NCI-H128 (cell line): ENCODE measurements around the gene KCNG1.

Source experiments
- DNase-seq: peaks from one replicate; lab custom pipeline; 2025; ENCODE audit not compliant: unreplicated experiment; lab: John Stamatoyannopoulos, UW

Gene KCNG1

DNA sequence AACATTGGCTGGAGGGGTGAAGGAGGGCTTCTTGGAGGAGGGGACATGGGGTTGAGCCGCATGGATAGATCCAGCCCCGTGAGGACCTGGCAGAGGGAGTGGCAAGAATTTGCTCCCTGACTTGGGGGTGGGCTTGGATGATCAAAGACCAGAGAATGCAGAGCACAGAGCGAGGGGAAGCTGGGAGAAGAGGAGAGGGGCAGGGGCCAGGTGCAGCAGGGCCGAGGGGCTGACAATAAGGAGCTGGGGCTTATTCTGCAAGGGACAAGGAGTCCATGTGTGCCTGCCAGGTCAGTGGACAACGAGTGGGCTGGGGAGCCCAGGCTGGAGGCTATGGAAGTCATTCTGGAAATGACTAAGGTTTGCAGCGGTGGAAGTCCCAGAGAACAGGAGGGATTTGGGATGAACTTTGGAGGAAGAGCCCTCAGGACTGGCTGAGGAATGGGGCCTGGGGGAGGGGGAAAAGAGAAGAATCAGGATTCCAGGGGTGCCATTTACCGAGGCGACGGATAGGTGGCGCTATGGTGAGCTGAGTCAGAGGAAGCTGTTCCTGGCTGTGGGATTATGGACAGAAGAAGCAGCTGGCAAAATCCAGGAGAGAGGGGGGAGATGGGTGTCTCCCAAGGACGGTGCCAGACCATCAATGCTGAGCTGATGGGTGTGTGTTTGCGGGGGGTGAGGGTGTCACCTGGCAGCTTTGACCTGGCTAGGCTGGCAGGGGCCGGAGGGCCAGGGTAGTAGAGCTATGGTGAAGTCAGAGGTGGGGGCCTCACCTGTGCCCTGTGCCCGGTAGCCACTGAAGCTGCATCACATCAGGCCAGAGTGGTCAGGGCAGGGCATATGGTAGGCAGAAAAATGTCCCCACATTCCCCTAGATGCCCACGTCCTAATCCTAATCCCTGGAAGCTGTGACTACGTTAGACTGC, 7.8 kb downstream of the KCNG1 start:
- DNase-seq = no peak

DNA sequence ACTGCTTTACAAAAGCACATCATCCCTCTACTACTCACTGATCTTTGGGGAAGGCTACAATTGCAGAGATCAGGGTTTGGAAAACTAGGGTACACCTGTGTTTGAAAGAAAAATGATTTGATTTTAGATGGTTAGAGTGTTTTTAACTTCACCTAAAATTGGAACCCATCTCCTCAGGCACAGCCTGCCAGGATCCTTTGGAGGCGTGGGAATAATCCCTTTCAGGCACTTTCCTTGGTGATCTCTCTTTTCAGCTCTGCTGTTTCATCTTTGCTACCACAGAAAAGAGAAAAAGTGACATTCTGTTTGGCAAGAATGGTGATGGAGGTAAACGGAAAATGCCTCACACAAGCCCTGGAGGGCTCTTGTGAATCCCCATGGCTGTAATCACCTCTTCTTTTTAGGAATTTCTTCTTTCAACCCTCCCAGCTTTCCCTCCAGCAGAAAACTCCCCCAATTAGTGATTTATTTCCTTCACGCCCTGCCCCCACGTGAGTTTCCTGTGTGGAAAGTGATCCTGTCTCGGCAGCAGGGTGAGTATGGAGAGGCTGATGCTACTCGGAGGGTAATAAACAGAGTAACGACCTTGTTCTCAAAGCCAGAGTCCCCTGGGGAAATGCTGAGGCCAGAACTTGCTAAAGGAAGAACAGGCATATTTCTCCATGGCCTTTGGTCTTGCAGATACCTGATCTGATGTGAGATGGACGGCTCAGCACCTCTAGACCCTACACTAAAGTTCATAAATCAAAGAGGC, 9.2 kb downstream of the KCNG1 start:
- no peak for DNase-seq

DNA sequence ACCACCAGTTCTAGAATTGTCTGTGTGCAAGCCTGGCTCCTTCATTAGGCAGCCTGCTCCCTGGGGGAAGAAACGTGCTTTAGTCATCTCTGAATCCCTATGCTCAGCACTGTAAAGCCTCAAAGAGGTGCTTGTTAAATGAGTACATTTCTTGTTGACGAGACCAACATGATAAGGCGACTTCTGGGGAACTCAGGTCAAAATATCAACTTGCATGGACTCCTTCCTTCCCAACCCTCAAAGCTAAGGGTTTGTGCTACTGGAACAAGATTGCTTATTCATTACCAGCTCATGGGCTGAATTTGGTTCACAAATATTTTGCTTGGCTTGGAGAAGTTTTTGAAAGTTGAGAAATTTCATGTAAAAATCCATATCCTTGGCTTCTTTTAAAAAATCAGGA, 10.6 kb downstream of the KCNG1 start:
- DNase-seq = no peak

DNA sequence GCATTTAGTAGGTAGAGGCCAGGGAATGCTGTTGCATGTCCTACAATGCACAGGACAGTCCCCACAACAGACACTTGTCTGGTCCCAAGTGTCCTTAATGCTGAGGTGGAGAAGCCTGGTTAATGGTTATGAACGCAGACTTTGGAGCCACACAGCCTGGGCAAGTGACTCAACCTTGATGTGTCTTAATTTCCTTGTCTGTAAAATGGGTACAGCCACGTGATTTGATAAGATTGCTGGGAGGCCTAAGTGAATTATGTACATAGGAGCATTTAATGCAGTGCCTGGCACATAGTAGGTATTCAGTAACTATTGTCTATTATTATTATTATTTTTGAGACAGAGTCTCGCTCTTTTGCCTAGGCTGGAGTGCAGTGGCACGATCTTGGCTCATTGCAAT, 11.4 kb downstream of the KCNG1 start:
- DNase-seq = no peak

DNA sequence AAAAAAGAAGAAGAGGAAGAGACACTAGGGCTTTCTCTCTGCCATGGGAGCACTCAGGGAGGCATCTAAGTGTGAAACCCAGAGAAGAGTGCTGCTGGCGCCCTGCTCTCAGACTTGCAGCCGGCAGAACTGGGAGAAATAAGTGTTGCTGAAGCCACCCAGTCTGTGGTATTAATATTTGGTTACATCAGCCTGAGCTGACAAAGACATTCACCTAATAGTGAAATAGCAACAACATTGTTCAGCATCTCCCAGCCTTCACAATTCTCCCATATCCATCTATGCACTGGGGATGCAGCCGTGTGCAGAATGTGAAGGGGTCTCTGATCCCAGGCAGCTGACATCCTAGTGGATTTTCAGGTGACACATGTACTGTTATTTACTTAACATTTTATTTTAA, 12.0 kb downstream of the KCNG1 start:
- no peak for DNase-seq

DNA sequence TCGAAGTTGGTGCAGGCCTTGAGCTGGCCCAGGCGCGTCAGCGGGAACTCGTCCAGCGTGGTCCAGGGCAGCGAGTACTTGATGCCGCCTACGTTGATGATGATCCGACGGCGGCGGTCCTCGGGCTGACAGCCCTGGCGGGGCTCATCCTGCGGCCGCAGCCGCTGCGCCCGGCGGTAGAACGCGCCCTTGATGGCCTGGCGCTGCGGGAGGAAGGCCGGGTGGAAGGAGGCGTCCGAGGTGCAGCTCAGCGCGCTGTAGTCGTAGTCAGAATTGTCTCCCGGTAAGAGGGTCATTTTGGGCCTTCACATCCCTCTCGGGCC, 12.9 kb downstream of the KCNG1 start:
- no peak for DNase-seq

DNA sequence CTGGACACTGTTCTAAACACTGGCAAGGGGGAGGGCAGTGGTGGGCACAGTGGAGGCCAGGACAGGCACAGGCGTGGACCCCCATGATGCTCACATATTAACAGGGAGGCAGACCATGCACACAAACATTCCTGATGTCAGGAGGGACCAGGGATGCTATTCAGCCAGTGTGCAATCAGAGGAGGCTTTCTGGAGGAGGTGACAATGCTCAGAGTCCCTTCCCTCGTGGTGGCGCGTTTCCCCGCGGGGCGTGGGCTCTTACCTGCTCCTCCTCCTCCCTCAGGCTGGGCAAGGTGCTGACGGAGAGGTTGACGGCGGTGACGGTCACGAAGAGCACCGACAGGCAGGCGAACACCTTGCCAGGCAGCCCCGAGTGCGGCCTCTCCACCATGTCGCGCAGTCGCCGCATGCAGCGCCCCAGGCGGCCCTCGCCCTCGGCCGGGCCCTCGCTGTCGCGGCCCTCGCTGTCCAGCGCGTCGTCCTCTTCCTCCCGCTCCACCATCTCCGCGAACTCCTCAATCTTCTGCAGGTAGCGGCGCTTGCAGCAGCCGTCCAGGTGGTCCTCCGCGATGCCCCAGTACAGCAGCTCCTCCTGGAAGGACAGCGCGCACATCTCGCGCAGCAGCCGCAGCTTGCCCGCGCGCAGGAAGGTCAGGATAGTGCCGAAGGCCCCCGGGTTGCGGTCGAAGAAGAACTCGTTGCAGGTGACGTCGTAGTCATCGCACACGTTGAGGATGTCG, 13.4 kb downstream of the KCNG1 start:
- DNase-seq = no peak

DNA sequence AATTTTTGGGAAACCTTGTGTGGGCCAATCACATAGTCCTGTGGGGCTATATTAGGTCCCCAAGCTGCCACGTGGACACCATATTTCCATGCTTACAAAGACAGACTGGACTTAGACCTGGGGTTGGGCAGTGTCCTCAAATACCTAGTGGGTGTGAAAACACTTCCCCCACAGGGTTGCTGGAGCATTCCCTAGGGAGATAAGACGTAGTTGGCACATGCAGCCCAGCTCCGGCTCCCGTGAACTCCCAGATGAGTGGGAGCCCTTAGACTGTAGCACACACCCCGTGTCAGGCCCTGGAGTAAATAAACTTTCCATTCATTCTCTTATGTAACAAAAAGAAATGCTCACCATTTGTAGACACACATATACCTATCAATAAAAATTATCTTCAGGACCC, 14.2 kb downstream of the KCNG1 start:
- no peak for DNase-seq

DNA sequence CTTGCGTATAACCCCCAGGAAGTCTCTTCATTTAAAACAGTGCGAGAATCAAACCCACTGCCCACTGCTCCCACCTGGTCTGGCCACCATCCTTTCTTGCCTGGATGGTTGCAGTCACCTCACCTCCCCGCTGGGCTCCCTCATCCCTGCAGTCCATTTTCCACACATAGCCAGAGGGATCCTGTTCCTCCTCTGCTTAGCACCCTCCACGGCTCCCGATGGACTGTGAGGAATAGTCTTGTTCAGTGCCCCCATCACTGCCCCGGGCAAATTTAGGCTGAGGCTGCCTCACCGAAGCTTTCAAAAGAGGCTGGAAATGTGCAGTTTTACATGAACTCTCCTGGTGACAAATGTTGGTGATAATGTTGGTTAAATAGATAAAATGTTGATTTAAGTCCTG, 17.7 kb downstream of the KCNG1 start:
- DNase-seq = no peak

DNA sequence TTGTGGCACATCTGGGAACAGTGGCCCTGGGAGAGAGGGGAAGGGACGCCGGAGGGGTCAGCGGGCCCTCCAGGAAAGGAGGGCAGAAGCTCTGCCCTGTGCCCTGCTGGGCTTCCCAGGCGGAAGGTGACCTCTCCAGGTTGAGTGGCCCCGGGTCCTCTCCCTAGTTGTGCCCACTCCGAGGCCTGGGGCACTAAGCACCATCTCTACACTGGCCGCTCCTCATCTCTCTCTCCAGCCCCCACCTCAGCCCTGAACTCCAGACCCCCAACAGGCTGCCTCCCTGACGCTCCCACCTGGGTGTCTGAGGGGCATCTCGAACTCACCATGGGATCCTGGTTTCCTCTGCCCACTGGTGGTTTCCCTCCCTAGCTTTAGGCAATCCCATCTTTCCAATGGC, 18.1 kb downstream of the KCNG1 start:
- no peak for DNase-seq

DNA sequence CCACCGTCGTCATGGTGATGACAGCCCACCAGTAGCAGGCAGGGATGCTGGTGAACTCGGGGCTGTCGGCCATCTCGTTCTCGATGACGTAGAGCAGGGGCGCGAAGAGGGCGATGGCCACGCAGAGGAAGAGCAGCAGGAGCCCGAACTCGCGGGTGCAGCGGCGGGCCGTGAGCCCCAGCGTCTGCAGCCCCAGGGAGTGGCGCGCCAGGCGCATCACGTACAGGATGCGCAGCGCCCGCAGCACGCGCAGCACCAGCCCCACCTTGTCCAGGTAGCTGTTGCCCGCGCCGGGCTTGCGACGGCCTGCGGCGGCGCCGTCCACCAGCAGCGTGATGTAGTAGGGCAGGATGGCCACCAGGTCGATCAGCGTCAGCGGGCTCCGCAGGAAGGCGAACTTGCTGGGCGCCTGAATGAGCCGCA, 18.6 kb downstream of the KCNG1 start:
- DNase-seq = no peak

DNA sequence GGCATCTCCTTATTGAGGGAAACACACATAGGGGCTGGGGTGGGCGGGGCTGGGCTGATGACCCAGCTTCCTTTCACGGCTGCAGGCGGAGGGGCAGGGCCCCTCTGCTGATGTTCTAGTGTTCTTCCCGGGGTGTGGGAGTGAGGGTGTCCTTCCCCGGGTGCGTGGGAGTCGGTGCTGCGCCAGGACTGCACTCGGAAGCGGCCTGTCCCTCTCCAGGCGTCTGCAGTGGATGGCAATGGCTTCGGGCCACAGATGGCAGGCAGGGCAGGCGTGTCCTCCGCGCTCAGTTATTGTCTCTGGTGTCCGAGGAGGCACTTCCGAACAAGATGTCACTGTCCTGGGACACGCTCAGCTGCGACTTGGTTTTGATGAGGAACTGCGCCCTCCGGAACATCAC, 19.2 kb downstream of the KCNG1 start:
- no peak for DNase-seq

DNA sequence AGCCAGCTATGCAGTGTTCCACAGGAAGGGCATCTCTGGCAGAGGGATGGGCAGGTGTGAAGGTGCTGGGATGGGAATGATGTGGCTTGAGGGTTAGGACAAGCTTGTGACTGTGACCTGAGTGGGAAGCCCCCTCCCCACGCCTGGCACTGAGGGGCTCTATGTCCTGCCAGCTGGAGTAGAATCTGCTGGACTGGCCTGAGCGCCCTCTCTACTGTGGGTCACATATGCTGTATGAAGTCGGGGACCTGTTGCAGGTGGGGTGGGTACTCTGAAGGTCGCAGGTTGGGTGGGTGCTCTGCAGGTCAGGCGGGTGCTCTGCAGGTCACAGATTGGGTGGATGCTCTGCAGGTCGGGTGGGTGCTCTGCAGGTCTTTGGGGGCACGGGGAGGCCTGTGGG, 20.3 kb downstream of the KCNG1 start:
- DNase-seq = no peak

DNA sequence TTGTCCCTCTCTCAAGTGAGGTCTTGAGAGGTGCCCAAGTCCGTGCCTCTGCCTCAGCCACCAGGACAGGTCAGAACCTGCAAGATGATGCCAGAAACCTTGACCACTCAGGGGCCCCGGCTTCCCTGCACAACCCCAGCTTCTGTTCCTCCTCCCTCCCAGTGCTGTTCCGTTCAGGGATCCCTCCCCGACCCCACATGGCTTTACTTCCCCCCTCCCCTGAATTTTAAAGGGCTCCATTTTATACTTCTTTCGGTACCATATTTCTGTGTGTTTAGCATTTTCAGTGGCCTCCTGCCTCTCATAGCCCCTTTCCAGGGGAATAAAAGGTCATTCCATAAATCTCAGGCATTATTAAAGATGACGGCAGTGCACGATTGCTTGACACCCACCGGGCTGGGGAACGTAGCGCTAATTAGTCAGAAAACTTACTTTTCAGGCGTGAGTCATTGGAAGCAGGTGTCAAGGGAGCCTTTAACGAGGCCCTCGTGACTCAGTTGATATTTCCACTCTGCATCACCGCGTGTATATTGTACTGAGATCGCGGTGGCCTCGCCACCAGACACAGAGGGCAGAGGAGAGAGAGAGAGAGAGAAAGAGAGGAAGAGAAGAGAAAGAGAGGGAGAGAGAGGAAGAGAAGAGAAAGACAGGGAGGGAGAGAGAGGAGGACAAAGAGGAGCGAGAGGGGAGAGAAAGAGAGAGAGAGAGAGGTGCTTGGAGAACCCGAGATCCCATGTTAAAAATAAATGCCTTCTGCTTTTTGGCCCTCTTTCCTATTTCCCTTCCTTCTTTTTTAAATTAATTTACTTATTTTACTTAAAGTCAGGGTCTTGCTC, 21.3 kb downstream of the KCNG1 start:
- no peak for DNase-seq

DNA sequence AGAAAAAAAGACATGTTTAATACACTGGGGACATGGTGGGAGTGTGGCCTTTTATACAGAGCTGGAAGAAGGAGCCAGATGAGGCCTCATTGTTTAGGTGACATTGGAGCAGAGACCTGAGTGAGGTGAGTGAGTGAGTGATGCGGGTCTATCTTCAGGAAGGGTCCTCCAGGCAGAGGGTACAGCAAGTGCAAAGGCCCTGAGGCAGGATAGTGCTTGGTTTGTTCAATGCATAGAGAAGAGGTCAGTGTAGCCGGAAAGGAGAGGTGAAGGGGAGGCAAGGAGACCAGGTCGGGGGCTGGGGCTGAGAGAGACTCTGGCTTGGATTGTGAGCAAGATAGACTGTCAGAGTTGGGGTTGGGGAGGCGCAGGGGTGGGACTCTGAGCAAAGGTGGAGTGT, 23.6 kb downstream of the KCNG1 start:
- DNase-seq = no peak

DNA sequence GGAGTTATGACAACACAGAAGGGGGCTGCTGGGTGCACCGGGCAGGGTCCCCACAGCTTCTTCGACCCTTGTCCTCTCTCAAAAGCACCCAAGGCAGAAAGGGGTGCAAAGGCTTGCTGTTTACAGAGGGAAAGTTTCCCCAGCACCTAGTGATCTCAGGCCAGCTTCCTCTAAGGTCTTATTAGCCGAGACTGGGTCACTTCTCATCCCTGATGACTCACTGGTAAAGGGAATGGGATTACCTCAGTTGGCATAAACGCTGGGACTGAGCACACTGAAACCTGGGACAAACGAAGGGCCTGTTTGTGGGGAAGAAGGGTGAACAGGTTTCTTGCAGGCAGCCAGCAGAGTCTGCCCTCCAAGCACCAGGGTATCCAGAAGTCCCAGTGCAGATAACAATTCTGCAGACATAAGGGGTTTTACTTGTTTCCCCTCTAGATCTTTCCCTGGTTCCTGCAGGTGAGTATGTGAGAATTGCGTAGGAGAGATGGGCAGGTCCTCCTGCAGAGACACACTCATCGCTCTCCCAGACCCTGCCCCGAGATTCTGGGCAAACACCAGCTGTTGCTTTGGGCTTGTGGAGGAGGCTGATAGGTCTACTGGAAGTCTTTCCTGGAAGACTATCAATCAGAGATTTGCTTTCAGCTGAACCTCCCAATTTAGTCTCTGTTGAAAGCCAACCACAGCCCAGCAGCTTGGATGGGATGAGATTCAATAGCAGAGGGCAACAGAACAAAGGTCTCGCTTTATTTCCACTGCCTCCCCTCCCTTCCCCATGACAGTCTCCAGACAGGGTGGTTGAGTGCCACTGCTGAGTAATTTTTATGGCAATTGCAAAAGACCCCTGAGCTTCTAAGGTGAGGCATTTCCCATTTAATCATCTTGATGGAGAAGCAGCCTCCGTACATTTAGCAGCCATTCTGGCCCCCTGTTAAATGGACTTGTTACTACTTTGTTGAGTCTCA, 25.7 kb downstream of the KCNG1 start:
- DNase-seq = no peak

DNA sequence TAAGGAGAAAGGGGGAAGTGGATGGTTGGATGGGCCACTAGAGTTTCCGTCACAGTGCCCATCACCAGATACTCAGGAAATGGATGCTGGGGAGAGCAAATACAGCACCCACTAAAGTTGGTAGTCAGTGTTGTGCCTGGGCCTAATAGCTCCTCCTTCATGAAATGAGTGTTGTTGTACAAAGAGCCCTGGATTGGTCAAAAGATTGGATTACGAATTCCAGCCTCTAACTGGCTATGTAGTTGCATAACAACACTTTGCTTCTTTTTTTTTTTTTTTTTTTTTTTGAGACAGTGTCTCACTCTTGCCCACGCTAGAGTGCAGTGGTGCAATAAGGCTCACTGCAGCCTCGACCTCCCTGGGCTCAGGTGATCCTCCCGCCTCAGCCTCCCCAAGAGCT, 27.4 kb downstream of the KCNG1 start:
- DNase-seq = no peak

DNA sequence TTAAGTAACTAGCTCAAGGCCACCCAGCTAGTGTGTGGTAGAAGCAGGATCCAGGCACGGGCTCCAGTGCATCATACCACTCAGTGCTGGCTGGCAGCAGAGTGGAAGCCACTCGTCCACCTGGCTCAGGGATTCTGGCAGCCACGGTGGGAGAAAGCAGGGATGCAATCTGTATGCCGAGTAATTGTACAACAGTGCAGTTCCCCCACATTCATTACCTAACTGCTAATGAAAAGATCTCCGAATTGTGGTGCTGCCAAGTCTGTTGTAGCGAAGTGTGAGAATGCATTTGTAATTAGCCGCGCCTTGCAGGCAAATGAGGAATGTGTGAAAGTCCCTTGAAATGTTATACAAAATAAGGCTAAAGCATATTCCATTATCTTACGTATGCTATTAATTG, 29.0 kb downstream of the KCNG1 start:
- DNase-seq = no peak

DNA sequence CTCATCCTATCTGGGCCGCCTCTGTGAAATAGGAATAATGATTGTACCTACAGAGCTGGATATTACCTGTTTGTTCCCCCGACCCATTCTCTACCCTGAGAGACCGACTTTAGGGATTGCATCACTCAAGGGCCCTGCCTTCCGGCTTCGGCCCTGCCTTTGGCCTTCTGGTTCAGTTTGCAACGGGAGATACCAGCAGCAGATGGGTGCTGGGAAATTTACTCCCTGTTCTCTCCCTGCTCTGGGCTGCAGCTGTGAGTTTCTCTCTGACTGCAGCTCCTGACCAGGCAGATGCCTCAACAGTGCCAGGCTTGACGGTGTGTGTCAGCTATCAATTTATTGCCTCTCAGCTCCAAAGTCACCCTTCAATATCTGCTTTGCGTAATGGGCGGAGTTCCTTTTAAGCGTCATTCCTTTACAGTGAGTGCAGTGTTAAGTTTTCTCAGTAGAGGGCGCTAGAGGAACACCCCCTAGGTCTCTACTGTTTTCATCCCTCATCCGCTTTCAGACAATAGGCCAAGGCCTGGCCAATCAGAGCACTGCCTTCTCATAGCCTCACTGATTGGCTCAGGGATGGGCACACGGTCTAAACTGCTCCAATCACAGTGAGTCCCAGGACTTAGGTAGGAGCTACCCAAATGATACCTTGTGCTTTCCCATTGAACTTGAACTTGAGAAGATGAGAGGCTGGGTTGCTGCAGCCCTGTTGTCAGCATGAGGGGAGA, 30.0 kb downstream of the KCNG1 start:
- DNase-seq = no peak
